Measurements from ENCODE around the gene SF3A1. TPM values are rescaled to one million over a fixed set of nuclear protein-coding genes. Genes with fewer than 3 reads are reported as not detected.

SF3A1 gene
- total and polyA plus RNA-seq, 2 donors (not counting 1 experiment from before 2014, with no cell fraction given), result 92.1 to 283 TPM

GRCh38 chr22:30297991-30298701 is 58.5 kb downstream of the SF3A1 start:
- H3K36me3 ChIP-seq (replicated peaks in 1 of 2; ENCODE audit: control extremely low read depth in 1 of 2, control insufficient read depth in 1 of 2, extremely low read depth in 1 of 2, insufficient read depth in 2 of 2, low read length in 1 of 2), result peaks cover 4 to 74% of the 10 kb centered on the region in 2 experiments
- H3K4me3 ChIP-seq (ENCODE audit: control extremely low read depth in 1 of 5, extremely low read depth in 1 of 5, insufficient read depth in 1 of 5, low read depth in 2 of 5, low read length in 4 of 5), result no peak overlapping the region
- no peaks in the 10 kb centered on the region for H3K27me3 ChIP-seq (replicated peaks in 1 of 4; ENCODE audit: control extremely low read depth in 1 of 4, control insufficient read depth in 3 of 4, insufficient read depth in 4 of 4, low read length in 3 of 4)
- no peak overlapping the region for H2AFZ ChIP-seq (ENCODE audit: insufficient read depth, low read depth, low read length, poor library complexity, severe bottlenecking)
- H3K4me2 ChIP-seq (replicated peaks; ENCODE audit: low read depth, low read length, poor library complexity, severe bottlenecking), result no peak overlapping the region
- Mint-ChIP-seq H3K4me1 (peaks cover 39% of the 10 kb centered on the region), H3K27me3 (no peaks in the 10 kb centered on the region), H3K4me3 (no peak overlapping the region), H3K9me3 (ENCODE audit: insufficient read depth) (no peaks in the 10 kb centered on the region), H3K27ac (peak overlapping the region; percentile 71)
- ATAC-seq (ENCODE audit: low read depth) (no peak), DNase-seq (no peak)
- POLR2A ChIA-PET, result no interaction called here
- CTCF ChIA-PET, result interaction anchor here (0.7 to 1.9 kb wide), 2 partner anchors 10 to 33 kb away, joined by 3 to 10 read pairs; no protein-coding TSS in a partner anchor
- H3K79me2 ChIP-seq (ENCODE audit: control insufficient read depth, insufficient read depth, low read length), result peaks cover 80% of the 10 kb centered on the region
- peak overlapping the region in 1 of 2 donors; percentile 54 for H3K27ac ChIP-seq (ENCODE audit: low read length in 2 of 2)
- no peak for TF ChIP-seq CTCF (IDR thresholded peaks at IDR 0.05)
- TF ChIP-seq EZH2 (IDR thresholded peaks at IDR 0.05; ENCODE audit: borderline replicate concordance, insufficient read depth, low read depth, low read length, poor library complexity, severe bottlenecking), result no peak
- no peak overlapping the region for H3K9ac ChIP-seq (ENCODE audit: low read length)
- H3K4me1 ChIP-seq (ENCODE audit: control insufficient read depth in 2 of 2, insufficient read depth in 2 of 2, low read length in 2 of 2), result peaks cover 29 to 30% of the 10 kb centered on the region in 2 donors
- H4K20me1 ChIP-seq (ENCODE audit: control insufficient read depth, insufficient read depth, low read length, poor library complexity, severe bottlenecking), result peaks cover 20% of the 10 kb centered on the region
- 62% methylated on average over 6 of the region's 9 CpGs for WGBS (ENCODE audit: insufficient coverage)
- intact Hi-C loops (cut with micrococcal nuclease), result no loop called here
- no peaks in the 10 kb centered on the region for H3K9me3 ChIP-seq (ENCODE audit: control extremely low read depth in 1 of 3, control insufficient read depth in 2 of 3, insufficient read depth in 1 of 3, low read length in 2 of 3)

GRCh38 chr22:30297276-30297990 is 59.3 kb downstream of the SF3A1 start:
- peaks cover 4 to 81% of the 10 kb centered on the region in 2 experiments for H3K36me3 ChIP-seq (replicated peaks in 1 of 2; ENCODE audit: control extremely low read depth in 1 of 2, control insufficient read depth in 1 of 2, extremely low read depth in 1 of 2, insufficient read depth in 2 of 2, low read length in 1 of 2)
- CTCF ChIA-PET, result interaction anchor here (1.9 kb wide), 1 partner anchor 9 kb away, joined by 10 read pairs; no protein-coding TSS in a partner anchor
- peaks cover 32% of the 10 kb centered on the region for H3K4me1 Mint-ChIP-seq
- H2AFZ ChIP-seq (ENCODE audit: insufficient read depth, low read depth, low read length, poor library complexity, severe bottlenecking), result no peak overlapping the region
- TF ChIP-seq CTCF (IDR thresholded peaks at IDR 0.05), result no peak
- no peak for TF ChIP-seq EZH2 (IDR thresholded peaks at IDR 0.05; ENCODE audit: borderline replicate concordance, insufficient read depth, low read depth, low read length, poor library complexity, severe bottlenecking)
- H3K4me2 ChIP-seq (replicated peaks; ENCODE audit: low read depth, low read length, poor library complexity, severe bottlenecking), result no peak overlapping the region
- H3K4me3 ChIP-seq (ENCODE audit: control extremely low read depth in 1 of 5, extremely low read depth in 1 of 5, insufficient read depth in 1 of 5, low read depth in 2 of 5, low read length in 4 of 5), result no peak overlapping the region
- no peak overlapping the region for H3K4me3 Mint-ChIP-seq
- no peaks in the 10 kb centered on the region for H3K9me3 ChIP-seq (ENCODE audit: control extremely low read depth in 1 of 3, control insufficient read depth in 2 of 3, insufficient read depth in 1 of 3, low read length in 2 of 3)
- H3K27ac ChIP-seq (ENCODE audit: low read length in 2 of 2), result no peak overlapping the region
- ATAC-seq (ENCODE audit: low read depth), result no peak
- no peak for DNase-seq
- H3K27me3 ChIP-seq (replicated peaks in 1 of 4; ENCODE audit: control extremely low read depth in 1 of 4, control insufficient read depth in 3 of 4, insufficient read depth in 4 of 4, low read length in 3 of 4), result no peaks in the 10 kb centered on the region
- intact Hi-C loops (cut with micrococcal nuclease), result no loop called here
- H3K79me2 ChIP-seq (ENCODE audit: control insufficient read depth, insufficient read depth, low read length), result peaks cover 82% of the 10 kb centered on the region
- no peak overlapping the region for H3K27ac Mint-ChIP-seq
- no peaks in the 10 kb centered on the region for H3K9me3 Mint-ChIP-seq (ENCODE audit: insufficient read depth)
- peaks cover 22 to 23% of the 10 kb centered on the region in 2 donors for H3K4me1 ChIP-seq (ENCODE audit: control insufficient read depth in 2 of 2, insufficient read depth in 2 of 2, low read length in 2 of 2)
- 81% methylated on average over 11 of the region's 11 CpGs for WGBS (ENCODE audit: insufficient coverage)
- peaks cover 20% of the 10 kb centered on the region for H4K20me1 ChIP-seq (ENCODE audit: control insufficient read depth, insufficient read depth, low read length, poor library complexity, severe bottlenecking)
- POLR2A ChIA-PET, result no interaction called here
- H3K9ac ChIP-seq (ENCODE audit: low read length), result no peak overlapping the region
- no peaks in the 10 kb centered on the region for H3K27me3 Mint-ChIP-seq

Data from B cell (primary cell).